Tibial nerve (tissue), 4 donors: ENCODE results near the gene GALK1.

ENCODE experiments used
- EP300 ChIP-seq, 2 donors: sonication (generic); formaldehyde crosslinking; IDR thresholded peaks; one replicate each; pipeline ENCODE4 v1.6.1; 2017; ENCODE audit warnings: antibody characterized with exemption in 2 of 2, mild to moderate bottlenecking in 1 of 2
- POLR2A ChIP-seq, 2 donors: fragments of 450-650 bp; IDR thresholded peaks; one replicate each; pipeline ENCODE4 v1.6.1; 2017; ENCODE audit warnings: antibody characterized with exemption in 2 of 2, mild to moderate bottlenecking in 2 of 2, moderate library complexity in 2 of 2
- TF ChIP-seq, protein P1 (sequence below), 5 experiments: fragments of 200-600 bp in 3 of 5; fragments of 450-650 bp in 2 of 5; sonication (generic) in 3 of 5; IDR thresholded peaks; one replicate each; pipeline ENCODE4 v1.5.1; 2016 to 2019; ENCODE audit warnings: antibody characterized with exemption in 5 of 5, mild to moderate bottlenecking in 3 of 5, moderate library complexity in 2 of 5

DNA sequence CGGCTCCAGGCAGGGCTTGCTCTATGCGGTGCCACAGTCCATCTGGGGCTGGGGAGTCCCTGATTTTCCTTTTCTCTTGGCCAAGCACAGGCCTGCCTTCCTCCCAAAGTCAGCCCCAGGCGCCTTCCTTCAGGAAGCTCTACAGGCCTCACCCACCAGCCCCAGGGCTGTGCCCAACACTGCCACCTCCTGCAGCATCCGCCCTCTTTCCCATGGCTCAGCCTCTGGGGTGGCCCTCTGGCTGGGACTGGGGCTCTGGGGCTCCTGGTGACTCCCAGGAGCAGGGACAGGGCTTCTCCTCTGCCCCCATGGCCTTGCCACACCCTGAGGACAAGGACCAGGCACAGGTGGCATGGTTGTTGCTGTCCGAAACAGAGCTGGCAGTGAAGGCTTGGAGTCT is 42.9 kb downstream of the GALK1 start:
- TF ChIP-seq, protein P1, sequence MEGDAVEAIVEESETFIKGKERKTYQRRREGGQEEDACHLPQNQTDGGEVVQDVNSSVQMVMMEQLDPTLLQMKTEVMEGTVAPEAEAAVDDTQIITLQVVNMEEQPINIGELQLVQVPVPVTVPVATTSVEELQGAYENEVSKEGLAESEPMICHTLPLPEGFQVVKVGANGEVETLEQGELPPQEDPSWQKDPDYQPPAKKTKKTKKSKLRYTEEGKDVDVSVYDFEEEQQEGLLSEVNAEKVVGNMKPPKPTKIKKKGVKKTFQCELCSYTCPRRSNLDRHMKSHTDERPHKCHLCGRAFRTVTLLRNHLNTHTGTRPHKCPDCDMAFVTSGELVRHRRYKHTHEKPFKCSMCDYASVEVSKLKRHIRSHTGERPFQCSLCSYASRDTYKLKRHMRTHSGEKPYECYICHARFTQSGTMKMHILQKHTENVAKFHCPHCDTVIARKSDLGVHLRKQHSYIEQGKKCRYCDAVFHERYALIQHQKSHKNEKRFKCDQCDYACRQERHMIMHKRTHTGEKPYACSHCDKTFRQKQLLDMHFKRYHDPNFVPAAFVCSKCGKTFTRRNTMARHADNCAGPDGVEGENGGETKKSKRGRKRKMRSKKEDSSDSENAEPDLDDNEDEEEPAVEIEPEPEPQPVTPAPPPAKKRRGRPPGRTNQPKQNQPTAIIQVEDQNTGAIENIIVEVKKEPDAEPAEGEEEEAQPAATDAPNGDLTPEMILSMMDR (IDR thresholded peaks at IDR 0.05): peak in 1 of 5 experiments; percentile 19
- TF ChIP-seq POLR2A (IDR thresholded peaks at IDR 0.05) (peak in 1 of 2 donors; percentile 18), EP300 (IDR thresholded peaks at IDR 0.05) (peak in 1 of 2 donors; percentile 37)
